HEK293 (cell line): Measurements from ENCODE around the gene KCNK7.

Experiments used
- CTCF ChIA-PET: fragments of 350-600 bp; formaldehyde crosslinking; extraction: SDS; loops from one replicate; lab custom pipeline; 2021; ENCODE audit warnings: antibody characterized with exemption; lab: Yijun Ruan, JAX
- POLR2A ChIA-PET: fragments of 300-600 bp; formaldehyde crosslinking; extraction: SDS; loops from one replicate; lab custom pipeline; 2020; ENCODE audit warnings: antibody characterized with exemption, inconsistent platforms; lab: Yijun Ruan, JAX
- H3K27ac ChIP-seq: fragments of 200-500 bp; sonication (Bioruptor generic); 2 replicates; pipeline ENCODE4 v1.5.1; 2014; ENCODE audit warnings: low read depth, low read length, control low read depth, inconsistent platforms; ENCODE audit errors: extremely low read depth
- H3K36me3 ChIP-seq, 2 experiments: fragments of 200-500 bp in 1 of 2; sonication (Bioruptor generic) in 1 of 2; 1 replicate in 1 of 2; 2 replicates in 1 of 2; pipeline ENCODE4 v1.5.1; 2014 to 2017; ENCODE audit warnings: inconsistent platforms in 2 of 2, low read length in 2 of 2; ENCODE audit not compliant: control insufficient read depth in 2 of 2, insufficient read depth in 1 of 2
- H3K4me1 ChIP-seq: fragments of 200-500 bp; sonication (Bioruptor generic); 2 replicates; pipeline ENCODE4 v1.5.1; 2014; ENCODE audit warnings: mild to moderate bottlenecking, low read length, inconsistent platforms; ENCODE audit not compliant: control insufficient read depth, insufficient read depth
- H3K4me3 ChIP-seq: 2 replicates; pipeline ENCODE4 v1.5.1; 2011; ENCODE audit warnings: low read depth, mild to moderate bottlenecking, control low read depth, low read length, moderate library complexity
- H3K9me3 ChIP-seq: fragments of 200-500 bp; sonication (Bioruptor generic); 2 replicates; pipeline ENCODE4 v1.5.1; 2014; ENCODE audit warnings: low read depth, low read length, inconsistent platforms; ENCODE audit not compliant: control insufficient read depth, insufficient read depth
- GLIS1 ChIP-seq: fragments of 450-650 bp; formaldehyde crosslinking; IDR thresholded peaks from 2 replicates; pipeline ENCODE4 v1.5.1; 2016; ENCODE audit warnings: missing biosample characterization, missing genetic modification characterization
- MZF1 ChIP-seq: fragments of 450-650 bp; formaldehyde crosslinking; IDR thresholded peaks from 2 replicates; pipeline ENCODE4 v1.5.1; 2017; ENCODE audit warnings: missing biosample characterization, missing genetic modification characterization, borderline replicate concordance
- OSR2 ChIP-seq: fragments of 450-650 bp; formaldehyde crosslinking; IDR thresholded peaks from 2 replicates; pipeline ENCODE4 v1.5.1; 2016; ENCODE audit warnings: missing biosample characterization, missing genetic modification characterization
- SCRT2 ChIP-seq: fragments of 450-650 bp; formaldehyde crosslinking; IDR thresholded peaks from 2 replicates; pipeline ENCODE4 v1.5.1; 2016; ENCODE audit warnings: missing biosample characterization, missing genetic modification characterization
- TCF7L2 ChIP-seq: IDR thresholded peaks from 2 replicates; pipeline ENCODE4 v1.6.1; 2011; ENCODE audit warnings: low read depth, mild to moderate bottlenecking, inconsistent platforms, low read length, moderate library complexity, borderline replicate concordance
- ZBTB1 ChIP-seq: fragments of 450-650 bp; formaldehyde crosslinking; IDR thresholded peaks from 2 replicates; pipeline ENCODE4 v1.5.1; 2016; ENCODE audit warnings: missing biosample characterization, missing genetic modification characterization
- ZBTB17 ChIP-seq: fragments of 450-650 bp; formaldehyde crosslinking; IDR thresholded peaks from 2 replicates; pipeline ENCODE4 v1.5.1; 2016; ENCODE audit warnings: missing biosample characterization, missing genetic modification characterization
- ZFP37 ChIP-seq: fragments of 450-650 bp; formaldehyde crosslinking; IDR thresholded peaks from 2 replicates; pipeline ENCODE4 v1.5.1; 2016; ENCODE audit warnings: missing biosample characterization, missing genetic modification characterization
- ZNF112 ChIP-seq: fragments of 450-650 bp; formaldehyde crosslinking; IDR thresholded peaks from 2 replicates; pipeline ENCODE4 v1.5.0; 2017; ENCODE audit warnings: missing biosample characterization, missing genetic modification characterization
- ZNF16 ChIP-seq: fragments of 450-650 bp; formaldehyde crosslinking; IDR thresholded peaks from 2 replicates; pipeline ENCODE4 v1.5.1; 2016; ENCODE audit warnings: low read depth, missing biosample characterization, missing genetic modification characterization
- ZNF350 ChIP-seq: fragments of 450-650 bp; formaldehyde crosslinking; IDR thresholded peaks from 2 replicates; pipeline ENCODE4 v1.5.0; 2017; ENCODE audit warnings: missing biosample characterization, mild to moderate bottlenecking, missing genetic modification characterization
- ZNF621 ChIP-seq: fragments of 450-650 bp; formaldehyde crosslinking; IDR thresholded peaks from 2 replicates; pipeline ENCODE4 v1.5.1; 2017; ENCODE audit warnings: missing biosample characterization, missing genetic modification characterization
- ZNF629 ChIP-seq: fragments of 450-650 bp; formaldehyde crosslinking; IDR thresholded peaks from 2 replicates; pipeline ENCODE4 v1.5.1; 2017; ENCODE audit warnings: missing biosample characterization, missing genetic modification characterization
- ZNF654 ChIP-seq: fragments of 450-650 bp; formaldehyde crosslinking; IDR thresholded peaks from 2 replicates; pipeline ENCODE4 v1.5.1; 2016; ENCODE audit warnings: low read depth, missing biosample characterization, missing genetic modification characterization
- ZNF785 ChIP-seq: fragments of 450-650 bp; formaldehyde crosslinking; IDR thresholded peaks from 2 replicates; pipeline ENCODE4 v1.5.1; 2016; ENCODE audit warnings: missing biosample characterization, missing genetic modification characterization
- TF ChIP-seq, protein P1 (sequence below): fragments of 450-650 bp; formaldehyde crosslinking; IDR thresholded peaks from 2 replicates; pipeline ENCODE4 v1.5.1; 2016; ENCODE audit warnings: missing biosample characterization, missing genetic modification characterization, low read depth
- TF ChIP-seq, protein P2 (sequence below): fragments of 450-650 bp; formaldehyde crosslinking; IDR thresholded peaks from 2 replicates; pipeline ENCODE4 v1.5.1; 2016; ENCODE audit warnings: missing biosample characterization, missing genetic modification characterization
- TF ChIP-seq, protein P3 (sequence below): fragments of 450-650 bp; formaldehyde crosslinking; IDR thresholded peaks from 2 replicates; pipeline ENCODE4 v1.5.1; 2016; ENCODE audit warnings: missing biosample characterization, missing genetic modification characterization
- TF ChIP-seq, protein P4 (sequence below): fragments of 450-650 bp; formaldehyde crosslinking; IDR thresholded peaks from 2 replicates; pipeline ENCODE4 v1.5.1; 2016; ENCODE audit warnings: missing biosample characterization, missing genetic modification characterization

The KCNK7 gene

DNA sequence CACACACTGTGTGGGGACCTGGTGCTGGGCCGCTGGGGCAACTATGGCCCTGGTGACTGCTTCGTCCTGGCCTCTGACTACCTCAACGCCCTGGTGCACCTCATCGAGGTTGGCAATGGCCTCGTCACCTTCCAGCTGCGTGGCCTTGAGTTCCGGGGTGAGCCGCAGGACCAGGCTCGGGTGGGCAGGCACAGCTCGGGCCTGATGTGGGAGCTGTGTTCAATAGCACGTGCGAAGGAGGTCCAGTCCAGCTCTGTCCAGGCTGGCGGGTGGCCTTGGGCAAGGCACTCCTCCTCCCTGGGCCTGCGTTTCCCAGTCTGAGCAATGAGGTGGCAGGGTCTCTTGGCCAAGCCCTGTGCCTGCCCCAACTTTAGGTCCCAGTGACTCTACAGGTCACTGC lies 34.0 kb upstream of the KCNK7 start (continued):
- TF ChIP-seq, protein P1, sequence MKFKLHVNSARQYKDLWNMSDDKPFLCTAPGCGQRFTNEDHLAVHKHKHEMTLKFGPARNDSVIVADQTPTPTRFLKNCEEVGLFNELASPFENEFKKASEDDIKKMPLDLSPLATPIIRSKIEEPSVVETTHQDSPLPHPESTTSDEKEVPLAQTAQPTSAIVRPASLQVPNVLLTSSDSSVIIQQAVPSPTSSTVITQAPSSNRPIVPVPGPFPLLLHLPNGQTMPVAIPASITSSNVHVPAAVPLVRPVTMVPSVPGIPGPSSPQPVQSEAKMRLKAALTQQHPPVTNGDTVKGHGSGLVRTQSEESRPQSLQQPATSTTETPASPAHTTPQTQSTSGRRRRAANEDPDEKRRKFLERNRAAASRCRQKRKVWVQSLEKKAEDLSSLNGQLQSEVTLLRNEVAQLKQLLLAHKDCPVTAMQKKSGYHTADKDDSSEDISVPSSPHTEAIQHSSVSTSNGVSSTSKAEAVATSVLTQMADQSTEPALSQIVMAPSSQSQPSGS, result no peak
- TF ChIP-seq ZNF350, result no peak

DNA sequence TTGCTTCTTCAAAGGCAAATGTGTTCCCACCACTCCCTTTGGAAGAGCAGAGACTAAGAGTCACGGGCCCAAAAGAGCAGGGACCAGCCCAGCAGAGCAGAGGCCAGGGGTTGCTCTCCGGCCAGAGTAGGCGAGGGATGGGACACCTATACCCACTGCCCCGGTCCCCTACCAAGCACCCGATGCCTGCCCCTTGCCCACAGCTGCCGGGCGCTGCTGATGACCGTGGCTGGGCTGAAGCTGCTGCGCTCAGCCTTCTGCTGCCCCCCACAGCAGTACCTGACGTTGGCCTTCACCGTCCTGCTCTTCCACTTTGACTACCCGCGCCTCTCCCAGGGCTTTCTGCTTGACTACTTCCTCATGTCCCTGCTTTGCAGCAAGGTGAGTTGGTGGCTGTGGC lies 31.6 kb upstream of the KCNK7 start:
- no peak overlapping the region for H3K27ac ChIP-seq
- no peaks in the 10 kb centered on the region for H3K4me1 ChIP-seq
- no peak overlapping the region for H3K4me3 ChIP-seq
- no peaks in the 10 kb centered on the region for H3K9me3 ChIP-seq
- TF ChIP-seq ZNF16 (tag by site-specific recombination) (no peak), ZFP37 (tag by site-specific recombination) (no peak), ZNF112 (tag by site-specific recombination) (no peak), ZNF621 (tag by site-specific recombination) (no peak), MZF1 (tag by site-specific recombination) (no peak), ZBTB1 (tag by site-specific recombination) (no peak), GLIS1 (tag by site-specific recombination) (no peak), OSR2 (tag by site-specific recombination) (no peak), SCRT2 (tag by site-specific recombination) (no peak)
- TF ChIP-seq, protein P2, sequence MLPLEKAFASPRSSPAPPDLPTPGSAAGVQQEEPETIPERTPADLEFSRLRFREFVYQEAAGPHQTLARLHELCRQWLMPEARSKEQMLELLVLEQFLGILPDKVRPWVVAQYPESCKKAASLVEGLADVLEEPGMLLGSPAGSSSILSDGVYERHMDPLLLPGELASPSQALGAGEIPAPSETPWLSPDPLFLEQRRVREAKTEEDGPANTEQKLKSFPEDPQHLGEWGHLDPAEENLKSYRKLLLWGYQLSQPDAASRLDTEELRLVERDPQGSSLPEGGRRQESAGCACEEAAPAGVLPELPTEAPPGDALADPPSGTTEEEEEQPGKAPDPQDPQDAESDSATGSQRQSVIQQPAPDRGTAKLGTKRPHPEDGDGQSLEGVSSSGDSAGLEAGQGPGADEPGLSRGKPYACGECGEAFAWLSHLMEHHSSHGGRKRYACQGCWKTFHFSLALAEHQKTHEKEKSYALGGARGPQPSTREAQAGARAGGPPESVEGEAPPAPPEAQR (tag by site-specific recombination), result no peak
- TF ChIP-seq, protein P3, sequence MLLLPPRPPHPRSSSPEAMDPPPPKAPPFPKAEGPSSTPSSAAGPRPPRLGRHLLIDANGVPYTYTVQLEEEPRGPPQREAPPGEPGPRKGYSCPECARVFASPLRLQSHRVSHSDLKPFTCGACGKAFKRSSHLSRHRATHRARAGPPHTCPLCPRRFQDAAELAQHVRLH (tag by site-specific recombination), result no peak
- ChIA-PET CTCF (interaction anchor here (0.6 to 1.8 kb wide), 3 partner anchors 15 to 263 kb away, joined by 3 to 6 read pairs (median 6); no protein-coding TSS in a partner anchor), POLR2A (interaction anchor here (1.3 kb wide), 2 partner anchors 11 to 12 kb away, joined by 5 to 6 read pairs; partner anchors contain the start of genes PCNX3 and SIPA1)
- H3K36me3 ChIP-seq, result peaks cover 0 to 90% of the 10 kb centered on the region in 2 experiments; a peak in 1 of 3 replicates

DNA sequence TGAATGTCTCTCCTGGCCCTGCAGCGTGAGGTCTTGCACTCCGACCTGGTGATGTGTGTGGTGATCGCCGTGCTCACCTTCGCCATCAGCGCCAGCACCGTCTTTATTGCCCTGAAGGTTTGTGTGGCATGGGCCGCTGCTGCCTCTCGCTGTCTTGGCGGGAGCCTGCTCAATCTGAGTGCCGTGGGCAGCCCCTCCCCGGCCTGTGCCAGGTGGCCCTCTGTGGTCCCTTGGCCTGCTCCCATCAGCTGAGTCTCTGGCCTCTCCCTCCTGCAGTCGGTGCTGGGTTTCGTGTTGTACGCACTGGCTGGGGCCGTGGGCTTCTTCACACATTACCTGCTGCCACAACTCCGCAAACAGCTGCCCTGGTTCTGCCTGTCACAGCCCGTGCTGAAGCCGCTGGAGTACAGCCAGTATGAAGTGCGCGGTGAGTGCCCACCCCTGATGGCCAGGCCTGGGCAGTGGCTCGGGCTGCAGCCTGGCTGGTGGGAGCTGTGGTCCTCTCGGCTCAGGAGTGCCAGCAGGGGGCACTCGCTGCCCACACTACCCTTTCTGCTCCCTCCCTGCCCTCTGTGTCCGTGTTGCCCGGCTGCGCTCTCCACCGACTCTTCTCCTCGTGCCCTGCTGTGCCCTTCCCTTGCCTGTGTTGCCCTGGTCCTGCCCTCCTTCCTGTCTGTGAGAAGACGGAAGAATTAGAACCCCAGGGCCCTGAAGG lies 30.2 kb upstream of the KCNK7 start:
- Histone ChIP-seq H3K9me3 (no peaks in the 10 kb centered on the region), H3K4me1 (no peaks in the 10 kb centered on the region), H3K36me3 (peaks cover 0 to 93% of the 10 kb centered on the region in 2 experiments; a peak in 1 of 3 replicates), H3K4me3 (no peak overlapping the region), H3K27ac (no peak overlapping the region)
- TF ChIP-seq ZNF629 (tag by site-specific recombination) (no peak), TCF7L2 (no peak), ZBTB17 (peak; percentile 64; the same call in 1 of the 2 replicates), ZNF654 (peak; percentile 30; the same call in 1 of the 2 replicates), ZNF785 (tag by site-specific recombination) (no peak), GLIS1 (tag by site-specific recombination) (no peak)
- TF ChIP-seq, protein P4, sequence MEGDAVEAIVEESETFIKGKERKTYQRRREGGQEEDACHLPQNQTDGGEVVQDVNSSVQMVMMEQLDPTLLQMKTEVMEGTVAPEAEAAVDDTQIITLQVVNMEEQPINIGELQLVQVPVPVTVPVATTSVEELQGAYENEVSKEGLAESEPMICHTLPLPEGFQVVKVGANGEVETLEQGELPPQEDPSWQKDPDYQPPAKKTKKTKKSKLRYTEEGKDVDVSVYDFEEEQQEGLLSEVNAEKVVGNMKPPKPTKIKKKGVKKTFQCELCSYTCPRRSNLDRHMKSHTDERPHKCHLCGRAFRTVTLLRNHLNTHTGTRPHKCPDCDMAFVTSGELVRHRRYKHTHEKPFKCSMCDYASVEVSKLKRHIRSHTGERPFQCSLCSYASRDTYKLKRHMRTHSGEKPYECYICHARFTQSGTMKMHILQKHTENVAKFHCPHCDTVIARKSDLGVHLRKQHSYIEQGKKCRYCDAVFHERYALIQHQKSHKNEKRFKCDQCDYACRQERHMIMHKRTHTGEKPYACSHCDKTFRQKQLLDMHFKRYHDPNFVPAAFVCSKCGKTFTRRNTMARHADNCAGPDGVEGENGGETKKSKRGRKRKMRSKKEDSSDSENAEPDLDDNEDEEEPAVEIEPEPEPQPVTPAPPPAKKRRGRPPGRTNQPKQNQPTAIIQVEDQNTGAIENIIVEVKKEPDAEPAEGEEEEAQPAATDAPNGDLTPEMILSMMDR (tag by site-specific recombination), result peak; percentile 83
- CTCF ChIA-PET, result interaction anchor here (0.6 to 1.8 kb wide), 11 partner anchors 12 to 259 kb away, joined by 3 to 6 read pairs (median 4); partner anchors contain the start of gene SIPA1
- POLR2A ChIA-PET, result interaction anchor here (0.6 to 1.3 kb wide), 4 partner anchors 11 to 53 kb away, joined by 3 to 6 read pairs (median 4); partner anchors contain the start of genes FAM89B, PCNX3 and SIPA1
